ENCODE results near the gene SH3BGRL. TPM values are rescaled to one million over a fixed set of nuclear protein-coding genes. Genes with fewer than 3 reads are reported as not detected.

Gene SH3BGRL
- total RNA-seq (2021; ENCODE audit: unreplicated experiment) = 32.4 TPM
- 8.7 and 15.0 TPM in 2 replicates for polyA plus RNA-seq (2012)
- Bru-seq, nascent RNA = percentile 51 among the genes with signal in this experiment
- BruChase-seq, experiment 1, labeled RNA remaining after a 6-hour chase = percentile 46 among the genes with signal in this experiment
- percentile 46 among the genes with signal in this experiment for BruChase-seq, experiment 2, labeled RNA remaining after a 2-hour chase
- long read RNA-seq, transcript SH3BGRL-201 (4 exons, 1,923 nt) = major isoform, 46 of 60 reads
- long read RNA-seq, partial matches to known transcripts = 2 of 60 reads
- long read RNA-seq, other reads (novel, unspliced or antisense) = 12 of 60 reads

DNA sequence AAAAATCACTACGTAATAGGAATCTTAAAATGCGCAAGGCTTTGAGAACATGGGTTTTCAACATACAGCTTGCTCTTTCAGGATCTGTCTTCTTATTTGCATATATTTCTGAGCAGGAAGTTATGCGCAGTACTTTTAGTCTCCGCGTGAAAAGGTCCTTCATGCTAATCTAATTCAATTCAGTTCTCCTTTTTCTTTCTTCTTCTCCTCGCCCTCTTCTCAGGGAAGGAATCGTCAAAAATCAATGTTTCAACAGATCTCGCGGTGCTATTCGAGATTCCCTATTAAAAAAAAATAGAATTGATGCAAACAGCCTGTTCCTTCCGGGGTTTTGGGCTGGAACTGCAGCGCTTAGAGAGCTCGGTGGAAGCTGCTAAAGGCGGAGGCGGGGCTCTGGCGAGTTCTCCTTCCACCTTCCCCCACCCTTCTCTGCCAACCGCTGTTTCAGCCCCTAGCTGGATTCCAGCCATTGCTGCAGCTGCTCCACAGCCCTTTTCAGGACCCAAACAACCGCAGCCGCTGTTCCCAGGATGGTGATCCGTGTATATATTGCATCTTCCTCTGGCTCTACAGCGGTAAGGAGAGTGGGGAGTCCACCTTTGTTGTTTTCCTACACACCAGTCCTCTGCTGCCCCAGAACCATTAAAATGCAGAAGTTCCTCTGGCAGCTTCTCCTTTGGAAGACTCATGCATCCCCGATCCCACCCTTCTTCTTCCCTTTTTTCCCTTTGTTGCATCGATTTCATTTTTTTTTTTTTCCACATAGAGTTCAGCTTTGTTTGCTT, at the start of gene SH3BGRL, which contains the start of gene HMGN5:
SH3BGRL (plus strand) TSS at position 432 of the 785 bp plus-strand sequence; CDS start at position 531, 99 bp downstream.
HMGN5 (minus strand) TSS at position 243 of the 785 bp plus-strand sequence. CDS start 80,364 bp downstream, outside the sequence.
- H3K79me2 ChIP-seq (ENCODE audit: insufficient read depth, low read length) = no peaks in the 10 kb centered on the region
- CTCF ChIA-PET = interaction anchor here (1.4 kb wide), 2 partner anchors 9 to 176 kb away, joined by 3 read pairs; no protein-coding TSS in a partner anchor
- H3K27me3 ChIP-seq (ENCODE audit: insufficient read depth, low read length) = no peaks in the 10 kb centered on the region
- peak within 1 kb of the TSS; percentile 64 for H3K9ac ChIP-seq (ENCODE audit: low read length)
- peaks cover 2 to 4% of the 10 kb centered on the region in 2 experiments; a peak in 3 of 4 replicates for H3K4me1 ChIP-seq (ENCODE audit: control insufficient read depth in 1 of 2, insufficient read depth in 2 of 2, low read length in 2 of 2)
- H3K9me2 ChIP-seq (ENCODE audit: insufficient read depth) = no peaks in the 10 kb centered on the region
- peak within 1 kb of the TSS; percentile 62 to 74 for H3K4me3 ChIP-seq (replicated peaks in 1 of 2; ENCODE audit: low read depth in 1 of 2, low read length in 2 of 2)
- H2AFZ ChIP-seq (ENCODE audit: low read depth, low read length, poor library complexity, severe bottlenecking) = peak within 1 kb of the TSS; percentile 83
- H3K27ac ChIP-seq (ENCODE audit: low read depth, low read length) = peak within 1 kb of the TSS; percentile 52
- intact Hi-C loops (cut with micrococcal nuclease) = no loop called here
- RAD21 ChIA-PET (ENCODE audit: low non-redundant PET in 1 of 2, low total read pairs in 2 of 2, uncharacterized antibody in 2 of 2, unreplicated experiment in 2 of 2) = no interaction called here
- no peaks in the 10 kb centered on the region for H3K9me3 ChIP-seq (ENCODE audit: control insufficient read depth in 1 of 2, insufficient read depth in 1 of 2, low read depth in 1 of 2, low read length in 2 of 2)
- no peaks in the 10 kb centered on the region for H4K20me1 ChIP-seq (ENCODE audit: insufficient read depth)
- BruUV-seq (replicated peaks) = no TSS peak
- peak; percentile 55 for TF ChIP-seq ELF1 (IDR thresholded peaks at IDR 0.05; ENCODE audit: borderline replicate concordance, low read depth)
- TF ChIP-seq, protein P1, sequence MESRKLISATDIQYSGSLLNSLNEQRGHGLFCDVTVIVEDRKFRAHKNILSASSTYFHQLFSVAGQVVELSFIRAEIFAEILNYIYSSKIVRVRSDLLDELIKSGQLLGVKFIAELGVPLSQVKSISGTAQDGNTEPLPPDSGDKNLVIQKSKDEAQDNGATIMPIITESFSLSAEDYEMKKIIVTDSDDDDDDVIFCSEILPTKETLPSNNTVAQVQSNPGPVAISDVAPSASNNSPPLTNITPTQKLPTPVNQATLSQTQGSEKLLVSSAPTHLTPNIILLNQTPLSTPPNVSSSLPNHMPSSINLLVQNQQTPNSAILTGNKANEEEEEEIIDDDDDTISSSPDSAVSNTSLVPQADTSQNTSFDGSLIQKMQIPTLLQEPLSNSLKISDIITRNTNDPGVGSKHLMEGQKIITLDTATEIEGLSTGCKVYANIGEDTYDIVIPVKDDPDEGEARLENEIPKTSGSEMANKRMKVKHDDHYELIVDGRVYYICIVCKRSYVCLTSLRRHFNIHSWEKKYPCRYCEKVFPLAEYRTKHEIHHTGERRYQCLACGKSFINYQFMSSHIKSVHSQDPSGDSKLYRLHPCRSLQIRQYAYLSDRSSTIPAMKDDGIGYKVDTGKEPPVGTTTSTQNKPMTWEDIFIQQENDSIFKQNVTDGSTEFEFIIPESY (IDR thresholded peaks at IDR 0.05; ENCODE audit: extremely low read depth, insufficient replicate concordance, low read length) = peak; percentile 79
- TF ChIP-seq POLR2A (IDR thresholded peaks at IDR 0.05; ENCODE audit: borderline replicate concordance, extremely low read depth, insufficient read depth, insufficient read length) = peak; percentile 31
- TF ChIP-seq, protein P2, sequence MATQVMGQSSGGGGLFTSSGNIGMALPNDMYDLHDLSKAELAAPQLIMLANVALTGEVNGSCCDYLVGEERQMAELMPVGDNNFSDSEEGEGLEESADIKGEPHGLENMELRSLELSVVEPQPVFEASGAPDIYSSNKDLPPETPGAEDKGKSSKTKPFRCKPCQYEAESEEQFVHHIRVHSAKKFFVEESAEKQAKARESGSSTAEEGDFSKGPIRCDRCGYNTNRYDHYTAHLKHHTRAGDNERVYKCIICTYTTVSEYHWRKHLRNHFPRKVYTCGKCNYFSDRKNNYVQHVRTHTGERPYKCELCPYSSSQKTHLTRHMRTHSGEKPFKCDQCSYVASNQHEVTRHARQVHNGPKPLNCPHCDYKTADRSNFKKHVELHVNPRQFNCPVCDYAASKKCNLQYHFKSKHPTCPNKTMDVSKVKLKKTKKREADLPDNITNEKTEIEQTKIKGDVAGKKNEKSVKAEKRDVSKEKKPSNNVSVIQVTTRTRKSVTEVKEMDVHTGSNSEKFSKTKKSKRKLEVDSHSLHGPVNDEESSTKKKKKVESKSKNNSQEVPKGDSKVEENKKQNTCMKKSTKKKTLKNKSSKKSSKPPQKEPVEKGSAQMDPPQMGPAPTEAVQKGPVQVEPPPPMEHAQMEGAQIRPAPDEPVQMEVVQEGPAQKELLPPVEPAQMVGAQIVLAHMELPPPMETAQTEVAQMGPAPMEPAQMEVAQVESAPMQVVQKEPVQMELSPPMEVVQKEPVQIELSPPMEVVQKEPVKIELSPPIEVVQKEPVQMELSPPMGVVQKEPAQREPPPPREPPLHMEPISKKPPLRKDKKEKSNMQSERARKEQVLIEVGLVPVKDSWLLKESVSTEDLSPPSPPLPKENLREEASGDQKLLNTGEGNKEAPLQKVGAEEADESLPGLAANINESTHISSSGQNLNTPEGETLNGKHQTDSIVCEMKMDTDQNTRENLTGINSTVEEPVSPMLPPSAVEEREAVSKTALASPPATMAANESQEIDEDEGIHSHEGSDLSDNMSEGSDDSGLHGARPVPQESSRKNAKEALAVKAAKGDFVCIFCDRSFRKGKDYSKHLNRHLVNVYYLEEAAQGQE (IDR thresholded peaks at IDR 0.05; ENCODE audit: low read depth) = no peak
- H3K4me2 ChIP-seq (ENCODE audit: low read length) = peak within 1 kb of the TSS; percentile 79
- ATAC-seq = peak; percentile 99
- POLR2A ChIA-PET = no interaction called here
- DNase-seq (ENCODE audit: low read depth, low spot score) = peak; percentile 56
- H3K36me3 ChIP-seq (ENCODE audit: control insufficient read depth in 1 of 2, insufficient read depth in 2 of 2, low read length in 2 of 2) = no peaks in the 10 kb centered on the region
